Panc1 (cell line): Measurements from ENCODE around the gene CYP2R1. TPM values are rescaled to one million over a fixed set of nuclear protein-coding genes. Genes with fewer than 3 reads are reported as not detected.

ENCODE experiments used
- ATAC-seq: fragments of 200-7000 bp; cut with Tn5 transposase; 2 replicates; pipeline ENCODE4 v1.9.1; 2020; ENCODE audit warnings: mild to moderate bottlenecking, moderate library complexity
- BruUV-seq: library from RNA; stranded (reverse); fragments of 400-500 nt; replicated peaks from 2 replicates; lab custom pipeline; 2021; lab: Mats Ljungman, UMichigan
- CTCF ChIA-PET: fragments of 300-600 bp; sonication (Branson Sonifier 250); formaldehyde crosslinking; loops from one replicate; lab custom pipeline; 2022; ENCODE audit warnings: antibody characterized with exemption; lab: Charles Lee
- POLR2A ChIA-PET: fragments of 300-600 bp; sonication (Branson Sonifier 250); formaldehyde crosslinking; loops from one replicate; lab custom pipeline; 2022; ENCODE audit warnings: antibody characterized with exemption; lab: Charles Lee
- DNase-seq: peaks from one replicate; pipeline ENCODE4 v3.0.0-alpha.2; 2010; ENCODE audit warnings: low read depth, low spot score
- H3K27ac ChIP-seq: 2 replicates; pipeline ENCODE4 v1.5.1; 2011; ENCODE audit warnings: mild to moderate bottlenecking, low read length, inconsistent platforms
- H3K27me3 ChIP-seq: fragments of 200-500 bp; sonication (Bioruptor generic); 2 replicates; pipeline ENCODE4 v1.6.0; 2014; ENCODE audit warnings: low read length, inconsistent platforms; ENCODE audit not compliant: control insufficient read depth, insufficient read depth
- H3K36me3 ChIP-seq: fragments of 200-500 bp; sonication (Bioruptor generic); 2 replicates; pipeline ENCODE4 v1.5.1; 2014; ENCODE audit warnings: inconsistent platforms, mild to moderate bottlenecking, low read length, moderate library complexity; ENCODE audit not compliant: control insufficient read depth, insufficient read depth
- H3K4me1 ChIP-seq: 2 replicates; pipeline ENCODE4 v1.5.1; 2011; ENCODE audit warnings: inconsistent platforms, mild to moderate bottlenecking, low read length, moderate library complexity; ENCODE audit not compliant: control insufficient read depth, insufficient read depth
- H3K4me3 ChIP-seq, 2 experiments: 2 replicates each; pipeline ENCODE4 v1.5.1; 2011 to 2012; ENCODE audit warnings: low read depth in 2 of 2, low read length in 2 of 2, mild to moderate bottlenecking in 2 of 2, inconsistent platforms in 1 of 2, moderate library complexity in 1 of 2
- H3K9me3 ChIP-seq: fragments of 200-500 bp; sonication (Bioruptor generic); 2 replicates; pipeline ENCODE4 v1.5.1; 2014; ENCODE audit warnings: low read depth, mild to moderate bottlenecking, inconsistent platforms, low read length, moderate library complexity; ENCODE audit not compliant: control insufficient read depth, insufficient read depth
- POLR2AphosphoS5 ChIP-seq: IDR thresholded peaks from 2 replicates; pipeline ENCODE4 v1.6.1; 2012; ENCODE audit warnings: mild to moderate bottlenecking, low read depth, low read length, moderate library complexity
- SIN3A ChIP-seq: IDR thresholded peaks from 2 replicates; pipeline ENCODE4 v1.6.1; 2012; ENCODE audit warnings: low read depth, mild to moderate bottlenecking, low read length, moderate library complexity, borderline replicate concordance; ENCODE audit not compliant: insufficient read depth
- TCF7L2 ChIP-seq: IDR thresholded peaks from 2 replicates; pipeline ENCODE4 v1.6.1; 2011; ENCODE audit warnings: mild to moderate bottlenecking, low read depth, low read length, inconsistent platforms
- in situ Hi-C: cut with HindIII; loops from 2 replicates; pipeline ENCODE4 v1.10.0; 2016; ENCODE audit warnings: low sequenced_read_pairs, low pct_unique_long_range_greater_than_20kb
- intact Hi-C: fragments of 100-400 bp; cut with micrococcal nuclease; formaldehyde crosslinking; loops from one replicate; pipeline ENCODE4 v1.10.0; 2022; ENCODE audit not compliant: unreplicated experiment
- total RNA-seq: library from RNA; stranded (reverse); gene quantifications from one replicate; pipeline ENCODE4 v1.2.1, GENCODE V29; 2021; ENCODE audit not compliant: unreplicated experiment
- TF ChIP-seq, protein P1 (sequence below), 2 experiments: IDR thresholded peaks; 2 replicates each; pipeline ENCODE4 v1.6.1; 2011 to 2012; ENCODE audit warnings: low read depth in 2 of 2, control low read depth in 1 of 2, low read length in 1 of 2, mild to moderate bottlenecking in 1 of 2, moderate library complexity in 1 of 2; ENCODE audit not compliant: insufficient read depth in 1 of 2
- TF ChIP-seq, protein P2 (sequence below): fragments of 450-650 bp; IDR thresholded peaks from 2 replicates; pipeline ENCODE4 v1.5.1; 2017; ENCODE audit warnings: mild to moderate bottlenecking

CYP2R1 gene
- total RNA-seq, 1 experiment from 2014 or later, result 11.2 TPM

DNA sequence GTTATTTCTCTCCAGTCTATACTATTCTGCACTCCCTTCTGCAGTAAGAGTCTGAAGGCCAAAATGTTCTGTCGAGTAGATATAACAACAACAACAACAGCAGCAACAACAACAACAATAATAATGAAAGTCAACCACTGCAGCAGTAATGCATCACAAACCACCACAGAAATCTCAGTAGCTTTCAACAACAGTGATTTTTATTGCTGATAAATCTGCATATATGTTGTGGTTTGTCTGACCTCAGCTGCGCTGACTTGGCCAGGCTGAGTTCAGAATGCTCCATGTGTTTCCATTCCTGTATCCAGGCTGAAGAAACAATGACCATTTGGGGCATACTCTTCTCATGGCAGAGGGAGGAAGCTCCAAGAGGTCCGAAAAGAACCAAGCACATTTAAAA is 32.3 kb upstream of the CYP2R1 start:
- ChIA-PET POLR2A (no interaction called here), CTCF (no interaction called here)
- in situ Hi-C loops, result no loop called here
- intact Hi-C loops, result no loop called here
- ATAC-seq (no peak), DNase-seq (no peak)
- TF ChIP-seq POLR2AphosphoS5, result no peak
- TF ChIP-seq, protein P1, sequence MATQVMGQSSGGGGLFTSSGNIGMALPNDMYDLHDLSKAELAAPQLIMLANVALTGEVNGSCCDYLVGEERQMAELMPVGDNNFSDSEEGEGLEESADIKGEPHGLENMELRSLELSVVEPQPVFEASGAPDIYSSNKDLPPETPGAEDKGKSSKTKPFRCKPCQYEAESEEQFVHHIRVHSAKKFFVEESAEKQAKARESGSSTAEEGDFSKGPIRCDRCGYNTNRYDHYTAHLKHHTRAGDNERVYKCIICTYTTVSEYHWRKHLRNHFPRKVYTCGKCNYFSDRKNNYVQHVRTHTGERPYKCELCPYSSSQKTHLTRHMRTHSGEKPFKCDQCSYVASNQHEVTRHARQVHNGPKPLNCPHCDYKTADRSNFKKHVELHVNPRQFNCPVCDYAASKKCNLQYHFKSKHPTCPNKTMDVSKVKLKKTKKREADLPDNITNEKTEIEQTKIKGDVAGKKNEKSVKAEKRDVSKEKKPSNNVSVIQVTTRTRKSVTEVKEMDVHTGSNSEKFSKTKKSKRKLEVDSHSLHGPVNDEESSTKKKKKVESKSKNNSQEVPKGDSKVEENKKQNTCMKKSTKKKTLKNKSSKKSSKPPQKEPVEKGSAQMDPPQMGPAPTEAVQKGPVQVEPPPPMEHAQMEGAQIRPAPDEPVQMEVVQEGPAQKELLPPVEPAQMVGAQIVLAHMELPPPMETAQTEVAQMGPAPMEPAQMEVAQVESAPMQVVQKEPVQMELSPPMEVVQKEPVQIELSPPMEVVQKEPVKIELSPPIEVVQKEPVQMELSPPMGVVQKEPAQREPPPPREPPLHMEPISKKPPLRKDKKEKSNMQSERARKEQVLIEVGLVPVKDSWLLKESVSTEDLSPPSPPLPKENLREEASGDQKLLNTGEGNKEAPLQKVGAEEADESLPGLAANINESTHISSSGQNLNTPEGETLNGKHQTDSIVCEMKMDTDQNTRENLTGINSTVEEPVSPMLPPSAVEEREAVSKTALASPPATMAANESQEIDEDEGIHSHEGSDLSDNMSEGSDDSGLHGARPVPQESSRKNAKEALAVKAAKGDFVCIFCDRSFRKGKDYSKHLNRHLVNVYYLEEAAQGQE (IDR thresholded peaks at IDR 0.05; ENCODE audit: insufficient read depth in 1 of 2, low read depth in 2 of 2, low read length in 1 of 2), result no peak
- TF ChIP-seq SIN3A, result no peak
- no peak for TF ChIP-seq TCF7L2
- TF ChIP-seq, protein P2, sequence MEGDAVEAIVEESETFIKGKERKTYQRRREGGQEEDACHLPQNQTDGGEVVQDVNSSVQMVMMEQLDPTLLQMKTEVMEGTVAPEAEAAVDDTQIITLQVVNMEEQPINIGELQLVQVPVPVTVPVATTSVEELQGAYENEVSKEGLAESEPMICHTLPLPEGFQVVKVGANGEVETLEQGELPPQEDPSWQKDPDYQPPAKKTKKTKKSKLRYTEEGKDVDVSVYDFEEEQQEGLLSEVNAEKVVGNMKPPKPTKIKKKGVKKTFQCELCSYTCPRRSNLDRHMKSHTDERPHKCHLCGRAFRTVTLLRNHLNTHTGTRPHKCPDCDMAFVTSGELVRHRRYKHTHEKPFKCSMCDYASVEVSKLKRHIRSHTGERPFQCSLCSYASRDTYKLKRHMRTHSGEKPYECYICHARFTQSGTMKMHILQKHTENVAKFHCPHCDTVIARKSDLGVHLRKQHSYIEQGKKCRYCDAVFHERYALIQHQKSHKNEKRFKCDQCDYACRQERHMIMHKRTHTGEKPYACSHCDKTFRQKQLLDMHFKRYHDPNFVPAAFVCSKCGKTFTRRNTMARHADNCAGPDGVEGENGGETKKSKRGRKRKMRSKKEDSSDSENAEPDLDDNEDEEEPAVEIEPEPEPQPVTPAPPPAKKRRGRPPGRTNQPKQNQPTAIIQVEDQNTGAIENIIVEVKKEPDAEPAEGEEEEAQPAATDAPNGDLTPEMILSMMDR, result no peak
- H3K4me1 ChIP-seq, result no peaks in the 10 kb centered on the region
- no peak overlapping the region for H3K4me3 ChIP-seq
- no peaks in the 10 kb centered on the region for H3K9me3 ChIP-seq
- no peak overlapping the region for H3K27ac ChIP-seq
- H3K36me3 ChIP-seq, result no peaks in the 10 kb centered on the region
- no TSS peak for BruUV-seq
- peaks cover 6% of the 10 kb centered on the region for H3K27me3 ChIP-seq

DNA sequence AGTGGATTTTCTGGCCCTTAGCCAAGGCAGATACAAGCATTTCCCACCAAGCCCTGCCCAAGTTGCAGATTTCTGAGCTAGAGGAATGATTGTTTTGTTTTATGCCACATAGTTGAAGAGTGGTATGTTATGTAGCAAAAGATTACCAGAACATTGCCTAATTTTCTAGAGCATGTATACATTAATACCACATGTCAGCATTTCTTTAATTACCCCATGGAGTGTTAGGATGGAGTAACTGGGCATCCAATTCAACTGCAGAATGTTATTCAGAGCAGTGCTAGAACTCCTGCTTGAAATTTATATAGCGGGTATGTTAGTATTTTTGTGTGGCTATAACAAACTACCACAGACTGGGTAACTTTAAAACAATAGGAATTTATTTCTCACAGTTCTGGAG is 24.4 kb upstream of the CYP2R1 start:
- intact Hi-C loops (no loop called here), in situ Hi-C loops (no loop called here)
- BruUV-seq, result no TSS peak

More for the DNA sequence above, 24.4 kb upstream of the CYP2R1 start:
- no peak for ATAC-seq
- POLR2A ChIA-PET, result no interaction called here
- CTCF ChIA-PET, result no interaction called here
- TF ChIP-seq, protein P1 (IDR thresholded peaks at IDR 0.05; ENCODE audit: insufficient read depth in 1 of 2, low read depth in 2 of 2, low read length in 1 of 2), result no peak
- no peak for TF ChIP-seq SIN3A
- TF ChIP-seq, protein P2, result no peak
- no peak for TF ChIP-seq POLR2AphosphoS5
- TF ChIP-seq TCF7L2, result no peak
- Histone ChIP-seq H3K27me3 (peaks cover 13% of the 10 kb centered on the region), H3K4me3 (no peak overlapping the region), H3K27ac (no peak overlapping the region), H3K4me1 (no peaks in the 10 kb centered on the region), H3K36me3 (no peaks in the 10 kb centered on the region), H3K9me3 (no peaks in the 10 kb centered on the region)
- DNase-seq, result no peak
